NCI-H187 (cell line): ENCODE measurements around the gene NANOG.
"Not testable (repeated sequence)": the region's sequence is repeated elsewhere in the genome, so short reads cannot be mapped to it uniquely, and the experiment has no call there.

Experiments
- DNase-seq, 2 experiments: peaks; one replicate each; lab custom pipeline; 2025; lab: John Stamatoyannopoulos, UW

NANOG gene

DNA sequence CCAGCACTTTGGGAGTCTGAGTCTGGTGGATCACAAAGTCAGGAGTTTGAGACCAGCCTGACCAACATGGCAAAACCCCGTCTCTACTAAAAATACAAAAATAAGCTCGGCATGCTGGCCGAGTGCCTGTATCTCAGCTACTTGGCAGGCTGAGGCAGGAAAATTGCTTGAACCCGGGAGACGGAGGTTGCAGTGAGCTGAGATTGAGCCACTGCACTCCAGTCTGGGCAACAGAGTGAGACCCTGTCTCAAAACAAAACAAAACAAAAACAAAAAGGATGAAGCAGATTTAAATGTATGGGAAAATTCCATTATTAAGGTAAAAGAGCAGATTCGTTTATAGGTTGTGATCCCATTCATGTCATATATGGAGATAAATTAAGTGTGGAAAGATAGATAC lies 17.1 kb downstream of the NANOG start:
- not testable (repeated sequence) for DNase-seq

DNA sequence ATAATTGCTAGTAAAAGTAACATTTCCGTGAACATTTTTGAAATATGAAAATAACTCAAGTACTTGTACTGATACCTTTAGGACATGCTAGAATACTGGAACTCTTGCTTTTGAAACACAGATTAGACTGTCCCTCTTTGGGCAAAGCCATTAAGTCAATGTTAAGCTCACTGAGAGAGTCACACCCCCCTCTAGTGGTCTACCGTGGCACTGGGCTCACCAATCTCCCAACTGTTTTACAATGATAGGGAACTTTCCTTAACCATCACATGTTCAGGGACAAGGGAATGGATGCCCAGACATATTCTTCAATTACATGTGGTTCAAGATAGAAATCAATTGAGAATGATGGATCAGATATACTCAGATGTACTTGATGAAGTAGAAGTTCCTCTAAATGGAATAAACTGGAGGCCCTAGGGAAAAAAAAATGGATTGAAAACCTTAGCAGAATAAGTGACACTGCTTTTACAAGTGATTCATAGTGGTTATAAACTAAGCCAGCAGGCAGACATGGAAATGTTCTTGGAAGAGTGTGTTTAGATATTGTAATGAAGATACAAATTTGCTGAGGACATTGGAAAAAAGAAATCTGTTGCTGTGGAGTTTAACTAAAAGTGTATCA lies 17.8 kb downstream of the NANOG start:
- DNase-seq = no peak

DNA sequence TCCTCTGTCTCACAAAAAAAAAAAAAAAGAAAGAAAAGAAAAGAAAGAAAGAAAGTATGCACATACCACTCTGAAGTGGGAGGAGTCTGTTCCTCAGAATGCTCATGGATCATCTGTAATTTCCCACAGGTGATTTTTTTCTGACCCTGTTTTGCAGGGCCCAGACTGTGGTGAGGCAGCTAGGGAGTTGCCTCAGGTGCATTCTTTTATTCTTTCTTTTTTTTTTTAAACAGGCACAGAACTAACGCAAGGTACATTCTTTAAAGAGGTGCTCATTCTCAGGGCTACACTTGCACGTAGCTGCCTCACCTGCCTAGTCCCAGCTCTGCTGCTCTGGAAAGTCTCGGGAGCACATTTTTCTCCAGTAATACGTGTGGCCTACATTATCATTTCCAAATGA lies 36.6 kb downstream of the NANOG start:
- not testable (repeated sequence) for DNase-seq

DNA sequence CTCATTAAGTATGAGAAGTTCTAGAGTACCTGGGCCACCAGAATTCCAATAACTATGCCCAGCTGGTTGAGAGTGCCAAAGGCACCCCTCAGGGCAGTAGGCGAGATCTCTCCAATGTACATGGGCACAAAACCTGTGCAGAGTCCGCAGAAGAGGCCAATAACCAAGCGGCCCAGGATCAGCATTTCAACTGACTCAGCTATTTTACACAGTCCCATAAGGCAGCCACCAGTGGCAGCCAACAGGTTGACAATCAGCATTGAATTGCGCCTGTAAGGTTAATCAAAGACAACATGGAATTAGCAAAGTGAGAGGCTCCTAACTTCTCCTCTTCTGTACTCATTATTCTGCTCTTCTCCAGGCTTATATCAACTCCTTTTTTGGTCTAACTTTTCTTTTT lies 40.5 kb downstream of the NANOG start:
- not testable (repeated sequence) for DNase-seq

DNA sequence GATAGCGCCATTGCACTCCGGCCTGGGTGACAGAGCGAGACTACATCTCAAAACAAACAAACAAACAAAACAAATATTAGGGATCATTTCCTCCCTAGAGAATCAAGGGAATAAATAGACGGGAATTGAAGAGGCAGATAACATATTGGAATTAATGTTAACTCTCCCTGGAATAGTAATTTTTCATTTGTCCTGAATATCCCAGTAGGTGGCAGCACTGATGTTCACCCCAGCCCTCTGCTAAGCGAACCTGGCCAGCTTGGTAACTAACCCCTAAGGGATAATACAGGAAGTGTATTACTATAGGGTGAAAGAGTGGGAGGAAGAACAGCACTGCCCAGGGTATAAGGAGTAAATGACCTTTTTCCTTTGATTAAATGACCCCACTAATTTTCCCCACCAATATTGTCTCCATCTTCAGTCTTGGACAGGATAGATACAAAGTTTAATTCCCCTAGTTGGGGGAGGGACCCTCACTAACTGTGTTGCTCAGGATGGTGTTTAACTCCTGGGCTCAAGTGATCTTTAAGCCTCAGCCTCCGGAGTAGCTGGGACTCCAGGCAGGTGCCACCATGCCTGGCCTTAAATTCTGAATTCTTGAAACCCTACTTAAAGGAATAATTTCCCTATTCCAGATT lies 43.0 kb downstream of the NANOG start:
- DNase-seq = no peak

DNA sequence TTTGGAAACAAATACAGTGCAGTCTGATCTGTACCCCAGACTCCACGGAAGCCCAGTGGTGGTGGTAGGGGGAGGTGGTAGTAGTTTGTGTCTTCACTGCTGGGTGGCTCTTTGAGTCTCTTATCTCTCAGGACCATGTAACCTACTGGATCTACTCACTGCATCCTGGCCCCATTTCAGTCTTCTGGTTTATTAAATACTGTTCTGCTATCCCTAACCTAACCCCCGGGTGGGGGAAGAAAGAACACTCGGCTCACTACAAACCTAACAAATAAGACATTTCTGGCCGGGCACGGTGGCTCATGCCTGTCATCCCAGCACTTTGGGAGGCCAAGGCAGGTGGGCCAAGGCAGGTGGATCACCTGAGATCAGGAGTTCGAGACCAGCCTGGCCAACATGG lies 44.0 kb downstream of the NANOG start:
- not testable (repeated sequence) for DNase-seq

DNA sequence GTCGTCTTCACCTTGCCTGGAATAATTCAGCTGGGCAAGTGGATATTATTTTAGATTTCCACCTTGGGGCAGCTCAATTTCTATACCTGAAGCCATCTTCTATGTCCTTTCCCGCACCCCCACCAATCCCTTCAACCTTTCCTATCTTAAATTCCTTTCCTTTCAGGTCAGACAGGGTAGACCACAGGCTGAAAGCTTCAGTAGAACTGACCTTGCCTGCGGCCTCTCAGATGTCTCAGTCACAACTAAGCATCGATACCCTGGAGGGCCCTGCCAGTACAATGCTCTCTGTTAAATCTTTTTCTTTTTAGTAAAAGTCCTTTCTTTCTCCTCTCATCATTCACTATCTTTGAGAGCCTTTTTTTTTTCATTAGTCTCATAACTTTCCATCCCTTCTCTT lies 44.6 kb downstream of the NANOG start:
- DNase-seq = no peak

DNA sequence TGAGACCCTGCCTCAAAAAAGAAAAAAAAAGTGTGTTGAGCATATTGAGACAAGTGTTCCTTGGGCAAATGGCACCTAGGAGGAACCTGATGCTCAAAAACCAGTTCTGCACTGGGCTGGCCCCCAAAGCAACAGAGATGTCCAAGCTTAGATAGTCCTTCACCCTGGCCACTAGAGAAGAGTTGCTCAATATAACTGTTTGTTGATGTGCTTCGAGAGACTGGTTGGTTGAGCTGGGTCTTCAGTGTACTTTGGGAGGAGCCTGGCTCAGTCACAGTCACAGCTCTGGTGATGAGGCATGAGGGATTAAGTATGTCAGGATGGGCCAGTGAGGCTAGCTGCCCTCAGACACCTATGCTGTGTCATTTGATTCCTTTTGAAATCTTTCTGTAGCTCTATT lies 45.5 kb downstream of the NANOG start:
- DNase-seq = no peak

DNA sequence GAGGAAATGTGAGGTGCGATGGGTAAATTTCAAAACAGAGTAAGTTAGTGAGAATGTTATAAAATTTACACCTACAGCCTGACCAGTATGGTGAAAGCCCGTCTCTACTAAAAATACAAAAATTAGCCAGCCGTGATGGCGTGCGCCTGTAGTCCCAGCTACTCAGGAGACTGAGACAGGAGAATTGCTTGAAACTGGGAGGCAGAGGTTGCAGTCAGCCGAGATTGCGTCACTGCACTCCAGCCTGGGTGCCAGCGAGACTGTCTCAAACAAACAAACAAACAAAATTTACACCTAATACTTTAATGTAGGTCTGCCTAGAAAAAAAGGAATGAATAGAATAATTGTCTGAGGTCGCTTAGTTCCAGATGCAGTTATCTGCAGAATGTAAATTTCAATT lies 45.9 kb downstream of the NANOG start:
- DNase-seq = no peak

DNA sequence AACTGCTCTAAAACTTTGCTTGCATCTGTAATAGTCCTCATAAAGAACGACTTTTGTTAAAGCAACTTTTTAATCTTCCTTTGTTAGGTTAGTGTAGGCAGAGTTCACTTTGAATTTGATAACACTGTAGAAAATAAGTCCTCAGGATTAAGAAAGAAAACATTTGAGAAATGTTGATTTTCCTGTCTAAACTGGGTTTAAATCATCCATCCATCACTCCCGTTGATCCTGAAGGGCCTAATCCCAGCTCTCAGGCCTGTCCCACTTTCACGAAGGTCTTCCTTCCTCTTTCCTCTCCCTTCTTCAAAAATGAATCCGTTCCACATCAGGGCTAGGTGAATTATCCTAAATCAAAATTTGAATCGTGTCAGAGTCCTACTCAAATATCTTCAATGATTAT lies 46.6 kb downstream of the NANOG start:
- no peak for DNase-seq

DNA sequence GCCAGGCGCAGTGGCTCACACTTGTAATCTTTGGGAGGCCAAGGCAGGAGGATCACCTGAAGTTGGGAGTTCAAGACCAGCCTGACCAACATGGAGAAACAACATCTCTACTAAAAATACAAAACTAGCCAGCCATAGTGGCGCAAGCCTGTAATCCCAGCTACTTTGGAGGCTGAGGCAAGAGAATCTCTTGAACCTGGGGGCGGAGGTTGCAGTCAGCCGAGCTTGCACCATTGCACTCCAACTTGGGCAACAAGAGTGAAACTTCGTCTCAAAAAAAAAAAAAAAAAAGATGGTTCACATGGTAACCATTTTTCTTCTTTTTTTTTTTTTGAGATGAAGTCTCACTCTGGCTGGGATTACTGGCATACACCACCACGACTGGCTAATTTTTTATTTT lies 48.2 kb downstream of the NANOG start:
- DNase-seq = no peak

DNA sequence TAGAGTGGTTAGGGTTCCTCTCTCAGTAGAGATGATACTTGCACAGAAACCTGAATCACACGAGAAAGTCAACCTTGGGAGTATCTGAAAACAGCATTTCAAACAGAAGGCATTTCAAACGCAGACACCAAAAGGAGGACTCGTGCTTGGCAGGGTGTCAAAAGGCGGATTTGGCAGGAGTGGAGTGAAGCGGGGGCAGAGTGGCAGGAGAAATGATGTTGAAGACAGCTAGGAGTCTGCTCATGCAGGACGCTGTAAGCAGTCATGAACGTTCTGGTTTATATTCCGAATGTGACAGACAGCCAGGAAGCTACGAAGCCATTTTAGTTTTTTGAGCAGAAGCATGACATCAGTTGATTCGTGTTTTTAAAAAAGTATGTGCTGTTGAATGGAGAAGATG lies 50.0 kb downstream of the NANOG start:
- DNase-seq = not testable (repeated sequence)

DNA sequence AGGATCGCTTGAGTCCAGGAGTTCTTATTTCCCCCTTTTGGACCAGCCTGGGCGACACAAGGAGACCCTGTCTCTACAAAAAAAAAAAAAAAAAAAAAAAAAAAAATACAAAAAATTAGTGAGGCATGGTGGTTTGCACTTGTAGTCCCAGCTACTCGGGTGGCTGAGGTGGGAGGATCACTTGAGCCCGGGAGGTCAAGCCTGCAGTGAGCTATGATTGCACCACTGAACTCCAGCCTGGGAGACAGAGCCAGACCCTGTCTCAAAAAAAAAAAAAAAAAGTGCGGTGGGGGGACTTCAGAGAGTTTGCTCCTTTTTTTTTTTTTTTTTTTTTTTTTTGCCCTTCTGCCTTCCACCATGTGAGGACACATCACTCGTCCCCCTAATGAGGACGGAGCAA lies 50.6 kb downstream of the NANOG start:
- not testable (repeated sequence) for DNase-seq

DNA sequence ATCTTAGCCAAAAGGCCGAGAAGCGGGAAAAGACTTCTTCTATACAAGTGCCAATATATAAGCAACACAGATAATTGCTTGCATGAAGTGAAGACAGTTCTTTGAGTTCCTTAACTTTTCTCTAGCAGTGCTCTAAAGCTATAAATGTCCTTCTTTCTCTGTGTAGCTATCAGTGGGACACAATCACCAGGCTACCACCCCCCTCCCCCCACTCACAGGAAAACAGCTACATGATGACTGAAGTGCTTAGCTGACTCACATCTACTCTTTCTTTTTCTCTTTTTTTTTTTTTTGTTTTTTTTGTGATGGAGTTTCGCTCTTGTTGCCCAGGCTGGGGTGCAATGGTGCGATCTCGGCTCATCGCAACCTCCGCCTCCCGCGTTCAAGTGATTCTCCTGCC lies 53.2 kb downstream of the NANOG start:
- not testable (repeated sequence) for DNase-seq

DNA sequence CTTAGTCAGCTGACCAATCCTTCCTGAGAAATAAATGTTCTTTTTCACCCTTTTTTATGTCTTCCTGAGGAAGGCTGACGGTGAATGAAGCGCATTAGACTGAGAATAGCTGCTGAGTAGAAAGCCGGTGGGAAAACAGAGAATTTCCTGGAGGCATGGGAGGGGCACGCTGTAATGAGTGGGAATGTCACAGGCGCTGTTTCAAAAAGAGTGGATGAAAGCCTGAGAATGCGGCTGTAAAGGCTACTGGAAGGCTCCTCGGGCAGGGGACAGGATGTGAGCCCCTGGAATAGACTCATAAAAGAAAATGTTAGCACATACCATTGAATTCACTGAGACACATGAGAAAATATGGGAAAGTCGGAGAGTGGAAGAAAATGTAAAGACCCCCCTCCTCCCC lies 53.9 kb downstream of the NANOG start:
- not testable (repeated sequence) for DNase-seq

DNA sequence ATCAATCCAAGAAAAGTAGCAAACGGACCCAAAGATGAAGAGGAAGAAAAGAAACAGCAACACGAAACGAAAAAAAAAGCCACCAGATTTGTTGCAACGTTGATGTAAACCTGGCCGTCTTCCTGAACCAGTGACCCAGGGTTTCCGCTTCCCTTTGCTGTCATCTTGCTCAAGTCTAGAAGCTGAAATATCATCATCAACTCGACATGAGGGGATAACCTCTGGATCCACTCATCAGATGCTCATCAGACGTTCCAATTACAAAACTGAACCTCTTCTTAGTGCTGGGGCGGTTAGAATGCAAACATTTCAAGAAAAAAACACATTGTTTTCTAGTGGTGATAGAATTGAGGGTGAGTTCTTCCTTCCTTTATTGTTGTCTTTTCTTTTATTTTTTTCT lies 54.4 kb downstream of the NANOG start:
- not testable (repeated sequence) for DNase-seq

DNA sequence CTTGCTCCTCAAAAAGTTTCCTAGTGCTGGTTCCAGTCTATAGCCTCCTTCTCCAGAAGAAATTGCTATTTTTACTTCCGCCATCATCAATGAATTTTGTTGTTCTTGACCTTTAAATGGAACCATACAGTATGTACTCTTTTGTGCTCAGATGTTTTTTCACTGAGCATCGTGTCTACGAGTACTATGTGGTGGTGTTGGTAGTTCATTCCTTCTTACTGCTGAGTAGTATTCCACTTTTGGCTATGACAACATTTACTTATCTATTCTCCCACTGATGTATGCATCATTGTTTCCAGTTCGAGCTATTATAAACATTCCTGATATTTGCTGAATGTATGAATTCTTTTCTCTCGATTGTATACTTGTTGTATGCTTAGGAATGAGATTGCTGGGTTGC lies 54.9 kb downstream of the NANOG start:
- no peak for DNase-seq

DNA sequence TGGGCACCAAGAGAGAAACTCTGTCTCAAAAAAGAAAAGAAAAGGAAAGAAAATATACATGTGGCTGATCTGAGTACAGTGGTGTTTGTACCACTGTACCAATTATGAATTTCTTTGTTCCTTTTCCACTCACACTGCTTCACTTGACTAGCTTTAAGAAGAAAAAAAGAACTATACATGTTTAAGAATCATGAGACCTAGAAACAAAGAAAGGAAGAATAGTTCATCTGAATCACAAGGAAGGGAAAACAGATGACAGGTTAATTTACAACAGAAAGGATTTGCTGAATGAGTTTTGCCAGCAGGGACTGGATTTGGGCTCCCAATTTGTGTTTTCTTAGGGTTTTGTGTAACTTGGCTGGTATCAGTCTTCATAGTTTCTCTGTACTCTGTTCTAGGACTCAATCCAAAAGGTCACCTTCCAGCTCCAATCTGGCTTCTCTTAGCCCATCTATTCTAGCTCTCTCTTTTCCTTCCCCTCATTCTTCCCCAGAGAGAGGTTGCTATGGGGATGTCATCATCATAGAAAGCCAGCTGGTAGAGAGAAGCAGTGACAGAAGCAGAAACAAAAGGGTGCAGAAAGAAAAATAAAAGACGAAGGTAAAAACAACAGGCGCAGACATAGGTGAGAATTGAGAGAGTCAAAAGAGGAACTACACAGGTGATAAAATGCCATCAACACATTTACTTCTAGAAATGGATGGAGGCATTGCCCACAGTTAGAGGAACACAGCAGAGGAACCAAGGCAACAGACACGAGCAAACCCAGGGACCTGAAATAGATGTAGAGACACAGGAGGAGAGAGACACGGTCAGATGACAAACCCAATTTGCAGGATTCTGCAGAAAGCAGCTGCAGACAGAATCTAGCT lies 58.3 kb downstream of the NANOG start:
- DNase-seq = not testable (repeated sequence)

DNA sequence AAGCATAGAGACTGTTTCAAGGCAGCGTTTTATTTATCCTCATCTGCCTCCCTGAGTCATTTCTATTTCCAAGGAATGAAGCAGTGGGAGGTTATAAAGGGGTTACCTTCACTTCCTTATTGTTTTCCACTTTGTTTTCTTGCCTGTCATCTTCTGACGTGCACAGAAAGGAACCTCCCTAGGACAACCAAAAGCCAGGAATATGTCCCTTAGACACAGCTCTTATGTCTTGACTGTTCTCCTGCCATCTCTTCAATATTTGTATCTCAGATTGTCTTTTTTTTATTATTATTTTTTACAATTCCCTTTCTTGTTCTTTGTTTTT lies 58.9 kb downstream of the NANOG start:
- DNase-seq = not testable (repeated sequence)
